Fibroblast of skin of back (primary cell): Measurements from ENCODE around the gene CEP112.

Experiments used
- DNase-seq: peaks from one replicate; pipeline ENCODE4 v3.0.0-alpha.2; 2013

CEP112 gene

DNA sequence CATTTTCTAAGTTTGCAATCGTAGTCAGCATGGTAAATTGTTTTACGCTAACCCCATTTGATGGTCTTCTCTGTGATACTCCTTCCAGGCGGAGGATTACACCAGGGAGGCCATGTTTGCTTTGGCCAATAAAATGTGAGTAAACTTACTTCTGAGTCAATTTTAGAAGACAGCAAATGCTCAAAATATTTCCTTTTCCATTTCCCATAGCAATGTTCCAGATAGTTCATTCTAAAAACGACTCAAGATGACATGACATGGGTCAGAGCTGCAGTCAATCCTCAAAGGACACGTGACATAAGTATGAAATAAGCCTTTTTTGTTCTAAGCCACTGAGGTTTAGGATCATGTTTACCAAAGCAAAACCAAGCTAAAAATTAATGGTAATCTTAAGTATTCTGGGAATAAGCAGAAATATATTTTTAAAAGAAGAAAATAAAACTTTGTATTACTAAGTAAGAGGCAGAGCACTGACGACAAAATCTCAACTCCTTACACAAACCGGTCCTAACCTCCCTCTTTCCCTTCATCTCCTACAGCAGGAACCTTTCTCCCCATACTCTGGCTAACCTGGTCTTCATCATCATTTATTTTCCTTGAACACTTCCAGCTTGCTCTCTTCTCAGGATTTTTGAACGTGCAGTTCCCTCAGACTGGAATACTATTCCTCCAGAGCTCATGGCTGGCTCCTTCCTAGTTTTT is 266.2 kb downstream of the CEP112 start:
- peak; percentile 84 for DNase-seq

- no peak for DNase-seq
These were observed 270.9 kb downstream of the CEP112 start for GRCh38 chr17:65920996-65921395.

GRCh38 chr17:65918916-65919315 is 273.0 kb downstream of the CEP112 start:
- DNase-seq: peak; percentile 16

GRCh38 chr17:65918500-65918899 is 273.4 kb downstream of the CEP112 start:
- DNase-seq: no peak

GRCh38 chr17:65917560-65917959 is 274.4 kb downstream of the CEP112 start:
- DNase-seq: no peak

GRCh38 chr17:65916425-65916824 is 275.5 kb downstream of the CEP112 start:
- DNase-seq: no peak

DNA sequence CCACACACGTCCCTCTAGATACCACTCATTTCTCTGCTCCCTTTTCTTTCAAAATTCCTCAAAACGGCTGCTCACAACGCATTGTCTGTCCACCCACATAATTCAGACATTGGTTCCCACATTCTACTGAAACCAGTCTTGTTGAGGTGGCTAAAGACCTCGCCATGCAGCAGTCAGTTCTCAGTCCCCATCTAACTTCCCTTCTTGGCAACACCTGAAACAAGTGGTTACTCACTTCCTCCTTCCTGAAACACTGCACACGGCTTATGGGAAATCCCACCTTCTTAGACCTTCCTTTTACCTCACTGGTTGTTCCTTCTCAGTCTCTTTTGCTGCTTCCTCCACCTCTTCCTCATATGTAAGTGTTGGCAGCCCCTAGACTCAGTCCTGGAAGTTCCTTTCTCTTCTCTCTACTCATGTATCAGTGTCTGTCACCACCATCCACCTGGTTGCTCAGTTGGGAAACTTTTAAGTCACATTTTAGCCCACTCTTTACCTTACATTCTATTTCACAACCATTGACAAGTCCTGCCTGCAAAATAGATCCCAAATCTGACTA is 277.1 kb downstream of the CEP112 start:
- no peak for DNase-seq

GRCh38 chr17:65913326-65913850 is 278.5 kb downstream of the CEP112 start:
- no peak for DNase-seq

DNA sequence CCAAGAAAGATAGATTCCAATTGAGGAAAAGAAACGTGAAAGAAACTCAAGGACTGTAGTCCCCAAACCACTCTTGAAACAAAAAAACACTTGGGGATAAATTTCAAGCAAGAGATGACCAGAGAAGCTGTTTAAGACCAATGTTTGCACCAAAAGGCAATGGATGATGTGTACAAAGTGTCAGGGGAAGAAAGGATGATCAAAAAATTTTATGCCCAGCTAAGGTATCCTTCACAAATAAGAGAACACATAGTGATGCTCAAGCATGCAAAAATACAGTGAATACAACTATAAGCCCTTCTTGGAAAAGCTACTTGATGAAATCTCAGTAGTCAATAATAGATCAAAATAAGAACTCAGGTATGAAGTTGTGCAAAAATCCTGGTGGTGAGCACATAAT is 281.1 kb downstream of the CEP112 start:
- no peak for DNase-seq

DNA sequence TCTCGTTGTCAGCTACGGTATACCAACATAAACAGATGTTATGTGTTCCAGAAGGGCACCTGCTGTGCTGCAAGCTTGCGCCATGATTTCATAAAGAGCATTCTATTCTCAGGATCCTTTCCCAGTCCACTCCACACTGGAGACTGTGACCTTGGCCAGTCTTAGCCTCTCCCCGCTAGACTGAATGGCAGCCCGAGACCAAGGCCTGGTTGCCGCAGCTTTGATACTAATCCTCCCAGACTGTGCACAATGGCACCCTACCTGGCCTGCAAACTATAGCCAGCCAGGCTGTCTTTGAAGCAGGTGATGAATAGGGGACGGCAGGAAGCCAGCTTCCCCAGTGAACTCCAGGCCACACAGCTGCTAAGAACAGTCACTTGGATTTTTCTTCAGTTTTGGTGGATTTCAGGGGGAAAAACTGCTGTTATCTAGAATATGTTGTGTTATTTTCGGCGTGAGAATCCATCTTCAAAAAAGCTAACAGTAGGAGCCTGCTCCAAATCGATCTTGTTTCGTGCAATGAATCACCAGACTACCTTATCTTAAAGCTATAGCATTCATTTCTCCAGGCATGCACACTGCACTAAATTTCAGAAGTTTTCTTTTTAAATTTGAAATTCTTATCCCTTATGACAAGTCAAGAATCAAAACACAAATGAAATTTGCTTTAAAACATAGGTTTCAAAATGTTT is 289.0 kb downstream of the CEP112 start:
- no peak for DNase-seq

GRCh38 chr17:65902155-65902554 is 289.8 kb downstream of the CEP112 start:
- DNase-seq: no peak

DNA sequence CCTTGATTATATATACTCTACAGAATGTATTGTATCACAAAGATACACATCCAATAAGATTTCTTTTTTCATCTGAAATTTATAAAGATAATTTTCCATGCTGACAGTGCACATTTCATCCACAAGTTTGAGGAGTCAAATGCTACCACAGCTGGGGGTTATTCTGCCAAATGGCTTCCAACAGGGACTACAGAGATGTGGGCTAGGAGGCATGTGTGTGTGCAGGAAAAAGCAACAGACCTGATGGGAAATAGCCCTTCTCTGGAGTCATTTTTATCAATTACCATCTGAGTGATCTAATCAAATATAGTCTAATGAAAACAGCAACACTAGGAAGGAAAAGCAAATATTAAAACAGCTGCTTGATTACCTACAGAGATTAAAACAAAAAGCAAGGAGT is 290.5 kb downstream of the CEP112 start:
- DNase-seq: no peak

DNA sequence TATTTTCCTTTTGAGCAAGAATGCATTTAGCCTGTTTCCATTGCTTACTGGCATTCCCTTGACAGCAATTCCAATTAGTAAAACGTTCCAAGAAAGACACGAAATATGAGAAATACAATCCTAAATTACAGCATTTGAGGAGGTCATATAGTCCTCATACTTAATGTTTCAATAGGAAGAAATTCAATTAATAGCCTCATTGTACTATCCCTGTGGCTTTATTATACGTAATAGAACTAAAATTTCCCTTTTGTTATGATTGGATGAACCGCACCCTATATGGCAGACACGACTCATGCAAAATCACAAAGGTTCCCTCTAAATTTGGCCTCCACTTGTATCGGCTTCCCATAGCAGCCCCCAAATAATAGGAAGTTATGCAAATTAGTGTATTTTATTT is 291.7 kb downstream of the CEP112 start:
- no peak for DNase-seq

GRCh38 chr17:65898651-65899050 is 293.3 kb downstream of the CEP112 start:
- DNase-seq: no peak

DNA sequence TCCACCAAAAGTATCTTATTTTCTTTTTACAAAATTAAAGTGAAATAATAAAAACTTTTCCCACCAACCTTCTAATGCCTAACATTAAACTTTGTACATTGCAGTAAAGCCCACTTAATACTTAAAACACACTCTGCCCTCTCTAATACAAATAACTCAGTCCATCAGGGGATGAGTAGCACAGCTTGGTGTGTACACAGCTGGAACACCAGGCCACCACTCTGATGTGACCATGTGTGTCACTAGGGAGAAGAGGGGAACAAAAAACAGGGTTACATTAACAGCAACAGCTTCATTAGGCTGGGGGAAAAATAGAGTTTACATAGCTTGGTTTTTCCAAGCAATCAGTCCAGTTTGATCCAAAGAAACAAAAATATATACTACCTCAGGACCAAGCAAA is 295.0 kb downstream of the CEP112 start:
- DNase-seq: no peak

DNA sequence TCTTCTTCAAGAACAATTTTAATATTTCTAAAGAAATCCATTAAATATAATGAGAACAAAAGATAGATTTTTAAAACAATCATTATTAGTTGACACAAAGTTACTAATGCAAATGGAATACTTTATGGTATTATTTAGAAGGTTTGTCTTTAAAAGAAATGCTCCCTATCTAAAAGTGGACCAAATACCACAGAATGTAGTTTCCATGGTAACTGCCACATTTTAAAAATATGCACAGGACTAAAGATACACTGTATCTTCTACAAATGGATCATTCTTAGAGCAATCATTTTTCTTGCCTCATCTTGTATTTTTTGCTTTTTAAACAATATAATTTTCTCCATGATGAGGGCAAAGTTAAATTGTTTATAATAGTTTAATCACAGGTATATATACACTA is 296.0 kb downstream of the CEP112 start:
- DNase-seq: peak; percentile 19

DNA sequence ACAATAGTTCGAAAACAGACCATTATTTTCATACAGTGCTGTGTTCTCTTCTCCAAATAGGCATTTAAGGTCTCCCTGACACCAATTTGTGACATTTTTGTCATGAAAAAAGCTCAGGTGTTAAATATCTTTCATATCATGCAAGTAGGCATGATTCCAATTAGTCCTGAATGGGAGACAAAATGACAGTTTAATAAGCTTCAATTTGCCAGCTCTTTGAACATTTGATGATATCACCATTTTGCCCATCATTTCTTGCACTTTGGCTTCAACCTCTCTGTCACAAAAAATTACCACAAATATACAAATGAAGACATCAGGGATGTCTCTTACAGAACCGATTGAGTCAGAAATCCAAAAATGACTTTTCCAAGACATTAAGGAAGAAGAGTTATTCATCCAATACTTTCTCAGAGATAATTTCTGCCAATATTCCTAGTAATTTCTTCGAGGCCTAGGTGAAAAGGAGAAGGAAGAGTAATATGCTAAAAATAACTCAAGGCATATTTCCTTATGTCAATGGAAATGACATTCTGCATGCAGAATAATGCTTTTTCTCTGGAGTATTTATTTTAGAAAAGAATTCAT is 298.1 kb downstream of the CEP112 start:
- no peak for DNase-seq

- DNase-seq: no peak
These were observed 299.0 kb downstream of the CEP112 start for GRCh38 chr17:65892912-65893377.

DNA sequence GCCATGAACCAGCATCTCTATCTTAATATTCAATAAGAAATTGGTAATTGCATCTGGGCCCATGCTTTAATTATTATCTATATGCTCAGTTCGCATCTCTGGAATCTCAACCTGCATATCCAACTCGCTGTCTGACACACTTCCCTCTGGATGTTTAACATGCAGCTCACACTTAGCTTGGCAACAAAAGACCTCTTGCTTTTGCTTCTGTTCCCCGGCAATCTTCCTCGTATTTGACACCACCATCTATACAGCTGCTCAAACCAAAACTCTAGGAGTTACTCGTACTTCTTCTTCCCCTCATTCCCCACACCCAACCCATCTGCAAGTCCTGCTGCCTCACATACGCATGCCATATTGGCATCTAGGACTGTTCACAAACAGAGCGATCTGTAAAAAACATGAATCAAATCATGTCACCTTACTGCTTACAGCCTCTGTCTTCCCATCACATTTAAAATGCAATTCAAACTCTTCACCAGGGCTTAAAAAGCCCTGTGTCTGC is 300.6 kb downstream of the CEP112 start:
- DNase-seq: no peak

DNA sequence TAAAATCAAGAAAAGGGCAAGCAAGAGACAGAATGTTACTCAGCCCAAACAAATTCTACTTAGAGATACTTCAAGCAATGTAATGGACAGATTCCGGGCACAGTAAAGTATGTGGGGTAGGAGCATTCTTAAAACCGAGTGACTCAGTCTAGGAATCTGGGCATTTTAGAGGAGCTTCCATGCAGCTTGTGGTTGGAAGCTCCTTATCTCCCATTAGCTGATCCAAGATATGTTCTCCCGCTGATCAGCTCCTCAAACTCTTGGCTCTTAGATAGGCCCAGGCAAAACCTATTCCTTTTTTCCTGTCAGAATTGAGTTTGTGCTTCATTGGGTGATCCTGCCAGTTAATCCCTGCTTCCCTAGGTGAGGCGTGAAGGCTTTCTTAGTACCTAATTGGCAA is 303.3 kb downstream of the CEP112 start:
- peak; percentile 82 for DNase-seq

DNA sequence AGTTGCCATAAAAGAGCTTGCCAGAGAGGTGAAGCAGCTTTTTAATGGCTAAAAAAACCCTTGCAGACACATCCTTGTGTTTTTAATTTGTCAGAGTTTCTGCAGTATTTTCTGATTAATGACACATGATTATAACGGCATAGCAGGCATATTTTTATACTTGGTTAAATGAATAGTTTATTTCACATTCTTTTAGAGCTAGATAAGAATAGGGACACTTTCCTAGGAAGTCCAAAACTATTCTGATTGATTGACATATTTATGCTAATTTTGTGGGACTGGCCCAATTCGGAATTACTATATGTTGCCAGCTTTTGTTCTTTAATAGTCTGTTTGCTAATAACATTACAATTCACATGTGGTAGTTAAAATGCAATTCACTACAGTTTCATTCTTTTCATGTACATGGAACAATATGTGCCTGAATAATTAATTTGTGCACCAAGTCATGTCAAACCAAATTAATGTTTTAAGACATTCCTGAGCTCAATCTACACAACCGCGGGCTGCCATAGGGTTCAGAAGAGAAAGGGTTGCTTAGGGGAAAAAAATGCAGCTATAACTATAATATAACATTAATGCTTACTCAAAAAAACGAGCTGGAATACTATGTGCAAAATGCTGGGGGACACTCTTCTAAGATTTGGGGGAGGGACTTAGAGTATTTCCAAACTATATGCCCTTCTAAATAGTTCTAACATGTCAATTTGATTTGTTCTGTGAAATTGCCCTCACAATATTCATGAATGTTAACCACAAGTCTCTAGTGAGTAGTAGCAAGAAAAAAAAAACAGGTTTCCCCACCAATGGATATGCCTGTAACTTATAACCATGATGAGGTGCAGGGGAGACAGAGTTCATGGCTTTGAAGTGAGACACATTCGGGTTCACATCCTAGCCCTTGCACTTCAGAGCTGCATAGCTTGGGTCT is 305.4 kb downstream of the CEP112 start:
- DNase-seq: peak; percentile 64
